Renal cortex interstitium (tissue), 11 donors: Measurements from ENCODE around the gene SETD4. TPM values are rescaled to one million over a fixed set of nuclear protein-coding genes. Genes with fewer than 3 reads are reported as not detected.
A peak's percentile ranks its signal among the peaks of the same experiment; 100 is the strongest.

Experiments used
- DNase-seq, 11 donors: peaks; one replicate each; pipeline ENCODE4 v3.0.0-alpha.2; 2013; ENCODE audit warnings: low read depth in 9 of 11, low spot score in 4 of 11; ENCODE audit errors: extremely low read depth in 1 of 11
- polyA plus RNA-seq, 3 donors: library from polyadenylated mRNA; unstranded; fragments of 120-200 nt; gene quantifications; one replicate each; pipeline ENCODE4 v1.2.1, GENCODE V29; 2013; ENCODE audit not compliant: insufficient read length in 3 of 3

The SETD4 gene
- polyA plus RNA-seq, 3 donors, result 27.1 to 61.6 (median 28.3) TPM

DNA sequence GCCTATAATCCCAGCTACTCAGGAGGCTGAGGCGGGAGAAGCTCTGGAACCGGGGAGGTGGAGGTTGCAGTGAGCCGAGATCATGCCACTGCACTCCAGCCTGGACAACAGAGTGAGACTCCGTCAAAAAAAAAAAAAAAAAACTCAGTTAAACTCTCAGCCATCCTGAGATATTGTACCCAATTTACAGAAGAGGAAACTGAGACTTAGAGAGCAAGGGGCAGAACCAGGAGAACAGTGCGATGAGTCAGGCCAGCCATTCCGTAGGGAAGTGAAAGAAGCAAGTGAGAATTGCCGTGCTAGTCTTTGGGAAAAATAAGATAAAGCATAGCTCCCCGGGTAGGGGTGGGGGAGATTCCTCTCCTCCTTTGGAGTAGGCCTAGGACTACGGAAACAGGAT, 69.7 kb downstream of the SETD4 start:
- no peak for DNase-seq

DNA sequence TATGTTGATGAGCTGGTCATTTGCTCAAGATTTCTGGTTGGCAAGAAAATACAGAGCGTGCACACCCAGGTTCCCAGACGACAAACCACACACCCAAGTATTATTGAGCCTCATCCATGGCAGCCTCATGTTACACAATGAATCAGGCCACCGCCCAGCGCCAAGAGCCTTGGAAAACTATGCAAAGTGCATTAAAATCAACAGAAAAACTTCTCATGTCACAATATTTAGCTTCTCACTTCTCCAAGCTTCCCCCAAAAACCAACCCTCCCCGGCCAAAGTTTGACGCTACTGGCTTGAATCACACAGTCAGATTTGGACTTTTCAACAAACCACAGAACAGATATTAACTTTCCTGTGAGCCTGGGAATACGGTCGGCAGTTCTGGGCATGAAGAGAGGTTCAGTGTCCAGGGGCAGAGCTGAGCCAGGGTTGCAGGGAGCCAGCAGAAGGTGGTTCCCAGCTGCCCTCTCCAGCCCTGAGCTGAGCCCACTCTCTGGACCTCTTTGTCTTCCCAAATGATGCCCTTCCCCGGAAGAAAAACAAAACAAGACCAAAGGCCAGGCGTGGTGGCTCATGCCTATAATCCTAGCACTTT, 71.1 kb downstream of the SETD4 start:
- DNase-seq, result no peak

DNA sequence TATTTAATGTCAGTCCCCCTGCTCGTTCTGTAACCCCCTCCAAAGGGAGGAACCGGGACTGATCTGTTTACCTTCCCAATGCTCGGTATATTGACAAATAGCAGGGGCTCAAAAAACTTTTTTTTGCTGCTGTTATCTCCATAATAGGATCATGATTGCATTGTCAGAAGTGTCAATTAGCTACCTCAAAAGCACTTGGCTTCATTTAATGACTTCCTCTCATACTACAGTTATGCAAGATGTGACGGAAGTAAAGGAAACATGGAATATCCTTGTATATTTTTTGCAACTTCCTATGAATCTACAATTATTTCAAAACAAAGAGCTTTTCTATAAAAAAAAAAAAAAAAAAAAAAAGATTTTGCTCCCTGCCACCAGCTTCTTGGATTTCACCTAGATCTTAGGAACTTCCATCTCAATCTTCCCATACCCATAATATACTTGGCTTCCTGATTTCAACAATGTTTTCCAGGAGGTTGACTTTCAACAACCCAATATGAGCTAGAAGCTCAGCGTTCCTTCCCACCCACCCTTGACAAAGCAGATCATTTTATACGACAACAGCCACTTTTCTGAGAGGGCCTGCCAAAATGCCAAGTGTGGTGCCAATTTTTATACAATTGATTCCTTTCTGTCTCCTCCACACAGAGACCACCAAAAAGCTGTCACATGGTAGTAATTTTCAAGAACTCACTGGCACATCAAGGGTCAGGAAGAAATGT, 71.7 kb downstream of the SETD4 start:
- DNase-seq, result no peak

DNA sequence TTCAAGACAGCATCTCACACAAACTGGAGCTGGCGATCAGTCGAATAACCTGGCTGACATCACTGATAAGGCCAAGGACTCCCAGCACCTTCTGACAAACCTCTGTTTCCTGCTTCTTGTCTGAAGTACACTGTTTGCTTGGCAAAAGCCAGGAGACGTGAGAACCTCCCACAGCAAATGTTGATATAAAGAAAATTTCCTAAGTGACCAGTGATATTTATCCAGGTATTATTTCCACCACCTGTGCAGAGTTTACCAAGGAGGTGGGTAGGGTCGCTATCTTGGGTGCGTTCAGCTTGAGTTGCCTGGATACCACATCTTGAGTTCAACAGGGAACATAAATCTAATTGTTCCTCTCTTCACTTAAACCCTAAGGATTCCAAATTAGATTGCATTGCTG, 72.9 kb downstream of the SETD4 start:
- no peak for DNase-seq

DNA sequence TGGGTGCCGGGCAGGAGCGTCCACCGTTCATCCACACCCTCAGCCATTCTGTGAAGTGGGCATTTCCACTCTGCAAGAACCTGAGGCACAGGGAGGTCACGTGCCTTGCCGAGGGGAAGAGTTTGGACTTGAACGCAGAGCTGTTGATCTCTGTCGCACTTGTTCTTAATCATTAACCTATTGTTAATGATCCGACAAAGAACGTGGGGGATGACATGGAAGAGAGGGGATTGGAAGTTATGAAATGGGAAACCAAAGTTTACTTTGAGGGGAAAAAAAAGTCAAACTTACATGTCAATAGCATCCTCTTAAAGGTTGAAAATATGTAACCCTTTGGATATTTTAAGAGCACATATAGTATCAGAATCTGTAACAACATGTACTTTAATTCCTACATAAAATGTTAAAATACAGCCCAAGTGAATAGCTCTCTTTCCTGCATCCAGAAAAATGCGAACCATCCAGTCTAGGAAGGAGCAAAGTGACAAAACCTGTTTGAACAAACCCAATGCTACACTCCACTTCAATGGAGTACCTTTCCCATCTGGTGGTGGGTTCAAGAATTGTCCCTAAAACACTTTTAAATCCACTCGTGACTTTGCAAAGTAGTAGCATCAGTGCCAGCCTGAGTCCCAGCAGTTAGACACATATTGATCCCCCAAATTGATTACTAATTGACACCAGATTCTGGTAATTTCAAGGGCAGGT, 75.5 kb downstream of the SETD4 start:
- peak in 7 of 11 donors; percentile 5 to 30 (median 17) for DNase-seq

Other genes with a start within 250 kb of the SETD4 start
- gene CBR1, start 9.5 kb upstream of the SETD4 start, polyA plus RNA-seq, result 10 to 100 TPM; 60.8 to 67.9 (median 66.2) TPM
- gene CBR3, start 74.6 kb upstream of the SETD4 start, polyA plus RNA-seq, result 1 to 10 TPM; 1.2 to 2.4 (median 1.6) TPM
- 1 to 10 TPM; 6.0 to 8.0 (median 6.8) TPM for gene DOP1B, start 96.3 kb upstream of the SETD4 start, polyA plus RNA-seq